ENCODE measurements around the gene HSFX3.
A peak's percentile ranks its signal among the peaks of the same experiment; 100 is the strongest.
"Not testable (repeated sequence)": the region's sequence is repeated elsewhere in the genome, so short reads cannot be mapped to it uniquely, and the experiment has no call there.

Gene HSFX3

GRCh38 chrX:149505671-149506070 lies 44.1 kb downstream of the HSFX3 start:
- intact Hi-C loops (cut with DNase I; ENCODE audit: low total_unique reads) = no loop called here
- peaks cover 0 to 9% (median 3%) of the 10 kb centered on the region in 4 donors for H3K4me1 ChIP-seq
- peak overlapping the region; percentile 76 to 83 for H3K4me3 ChIP-seq
- TF ChIP-seq CTCF (IDR thresholded peaks at IDR 0.05) = no peak
- DNase-seq = no peak
- H3K27me3 ChIP-seq = no peaks in the 10 kb centered on the region
- no peaks in the 10 kb centered on the region for H3K9me3 ChIP-seq
- peak overlapping the region; percentile 93 to 95 for H3K27ac ChIP-seq
- peaks cover 4 to 16% (median 12%) of the 10 kb centered on the region in 3 donors for H3K36me3 ChIP-seq

GRCh38 chrX:149504915-149505651 lies 44.6 kb downstream of the HSFX3 start, which contains the start of gene IDS:
TSS of gene IDS (minus strand) at chrX:149505306. CDS start at chrX:149505137, 169 bp downstream.
- Histone ChIP-seq H3K4me1 (peaks cover 0 to 9% (median 3%) of the 10 kb centered on the region in 4 donors), H3K9me3 (no peaks in the 10 kb centered on the region), H3K36me3 (peaks cover 4 to 21% (median 16%) of the 10 kb centered on the region in 3 donors), H3K27me3 (no peaks in the 10 kb centered on the region), H3K27ac (peak within 1 kb of the TSS; percentile 93 to 95), H3K4me3 (peak within 1 kb of the TSS; percentile 76 to 83)
- peak; percentile 88 to 93 for DNase-seq
- intact Hi-C loops (cut with DNase I; ENCODE audit: low total_unique reads) = no loop called here
- TF ChIP-seq CTCF (IDR thresholded peaks at IDR 0.05) = no peak

GRCh38 chrX:149504226-149504914 lies 45.4 kb downstream of the HSFX3 start:
- no peaks in the 10 kb centered on the region for H3K9me3 ChIP-seq

GRCh38 chrX:149503446-149503845 lies 46.3 kb downstream of the HSFX3 start:
- H3K4me1 ChIP-seq; intact Hi-C loops (cut with DNase I; ENCODE audit: low total_unique reads); H3K27me3 ChIP-seq; H3K9me3 ChIP-seq: not testable (repeated sequence)
- Histone ChIP-seq H3K27ac (peak overlapping the region; percentile 93 to 95), H3K36me3 (peaks cover 4 to 21% (median 17%) of the 10 kb centered on the region in 3 donors), H3K4me3 (peak overlapping the region; percentile 76 to 83)
- peak; percentile 45 to 69 for DNase-seq

More at GRCh38 chrX:149504226-149504914, 45.4 kb downstream of the HSFX3 start:
- intact Hi-C loops (cut with DNase I; ENCODE audit: low total_unique reads) = no loop called here
- H3K36me3 ChIP-seq = peaks cover 4 to 21% (median 16%) of the 10 kb centered on the region in 3 donors
- DNase-seq = peak in 1 of 2 donors; percentile 22
- TF ChIP-seq CTCF (IDR thresholded peaks at IDR 0.05) = no peak
- peaks cover 0 to 9% (median 3%) of the 10 kb centered on the region in 4 donors for H3K4me1 ChIP-seq
- no peaks in the 10 kb centered on the region for H3K27me3 ChIP-seq
- peak overlapping the region; percentile 93 to 95 for H3K27ac ChIP-seq
- peak overlapping the region; percentile 76 to 83 for H3K4me3 ChIP-seq

GRCh38 chrX:149502923-149503322 lies 46.8 kb downstream of the HSFX3 start:
- H3K4me3 ChIP-seq; H3K4me1 ChIP-seq; intact Hi-C loops (cut with DNase I; ENCODE audit: low total_unique reads); H3K27me3 ChIP-seq; H3K9me3 ChIP-seq; DNase-seq: not testable (repeated sequence)
- peaks cover 6 to 23% (median 22%) of the 10 kb centered on the region in 3 donors for H3K36me3 ChIP-seq
- H3K27ac ChIP-seq = peak overlapping the region in 1 of 2 donors; percentile 28

GRCh38 chrX:149499766-149500165 lies 50.0 kb downstream of the HSFX3 start:
- Histone ChIP-seq H3K36me3 (peaks cover 32 to 54% (median 51%) of the 10 kb centered on the region in 3 donors), H3K27ac (no peak overlapping the region), H3K27me3 (no peaks in the 10 kb centered on the region), H3K4me3 (no peak overlapping the region), H3K9me3 (no peaks in the 10 kb centered on the region), H3K4me1 (peaks cover 0 to 13% (median 0%) of the 10 kb centered on the region in 4 donors)
- TF ChIP-seq CTCF (IDR thresholded peaks at IDR 0.05) = no peak
- intact Hi-C loops (cut with DNase I; ENCODE audit: low total_unique reads) = no loop called here
- DNase-seq = no peak

All from tibial artery (tissue), 4 donors.